ENCODE measurements around the gene PIP5K1C. TPM values are rescaled to one million over a fixed set of nuclear protein-coding genes. Genes with fewer than 3 reads are reported as not detected.
A peak's percentile ranks its signal among the peaks of the same experiment; 100 is the strongest.

The PIP5K1C gene
- total RNA-seq, 1 experiment from 2014 or later = 26.9 TPM

DNA sequence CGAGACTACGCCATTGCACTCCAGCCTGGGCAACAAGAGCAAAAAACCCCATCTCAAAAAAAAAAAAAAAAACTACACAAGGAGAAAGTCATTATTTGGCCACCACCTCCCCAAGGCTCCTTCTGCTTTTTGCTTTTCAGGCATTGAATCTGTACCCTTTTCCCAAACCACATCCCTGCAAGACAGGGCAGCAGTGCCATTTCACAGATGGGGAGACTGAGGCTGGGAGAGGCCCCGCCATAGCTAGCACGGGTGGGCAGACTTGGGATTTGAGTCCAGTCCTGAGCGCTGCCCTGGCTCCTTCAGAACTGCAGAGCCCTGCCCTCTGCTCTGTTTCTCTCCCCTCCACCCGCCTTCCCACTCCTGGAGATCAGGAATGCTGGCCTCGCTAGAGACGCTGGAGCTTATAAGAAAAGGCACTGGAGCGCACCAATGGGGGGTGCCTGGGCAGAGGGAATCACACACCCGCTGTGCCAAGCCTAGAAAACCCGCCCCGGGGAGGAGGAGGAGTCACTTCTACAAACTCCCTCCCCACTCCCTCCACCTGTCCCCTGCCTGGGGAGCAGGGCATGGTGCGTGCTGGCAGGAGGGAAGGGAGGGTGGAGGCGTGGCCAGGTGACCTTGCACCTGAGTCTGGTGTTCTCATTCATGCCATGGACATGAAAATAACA lies 25.5 kb upstream of the PIP5K1C start:
- peak; percentile 73 for DNase-seq (ENCODE audit: low read depth, low spot score)

GRCh38 chr19:3725121-3725520 lies 24.9 kb upstream of the PIP5K1C start:
- Histone ChIP-seq H3K9me2 (ENCODE audit: insufficient read depth) (no peaks in the 10 kb centered on the region), H4K20me1 (ENCODE audit: insufficient read depth) (no peaks in the 10 kb centered on the region), H3K4me2 (ENCODE audit: low read length) (peak overlapping the region; percentile 72; the same call in 1 of the 2 replicates), H2AFZ (ENCODE audit: low read depth, low read length, poor library complexity, severe bottlenecking) (no peak overlapping the region), H3K9me3 (ENCODE audit: control insufficient read depth in 1 of 2, insufficient read depth in 1 of 2, low read depth in 1 of 2, low read length in 2 of 2) (no peaks in the 10 kb centered on the region), H3K9ac (ENCODE audit: low read length) (no peak overlapping the region), H3K36me3 (ENCODE audit: control insufficient read depth in 1 of 2, insufficient read depth in 2 of 2, low read length in 2 of 2) (no peaks in the 10 kb centered on the region), H3K4me1 (ENCODE audit: control insufficient read depth in 1 of 2, insufficient read depth in 2 of 2, low read length in 2 of 2) (peaks cover 69 to 94% of the 10 kb centered on the region in 2 experiments), H3K27me3 (ENCODE audit: insufficient read depth, low read length) (no peaks in the 10 kb centered on the region), H3K79me2 (ENCODE audit: insufficient read depth, low read length) (no peaks in the 10 kb centered on the region), H3K27ac (ENCODE audit: low read depth, low read length) (peak overlapping the region; percentile 55), H3K4me3 (replicated peaks in 1 of 2; ENCODE audit: low read depth in 1 of 2, low read length in 2 of 2) (no peak overlapping the region)
- BruUV-seq (replicated peaks) = no TSS peak
- ChIA-PET POLR2A (interaction anchor here (0.7 to 2.5 kb wide), 4 partner anchors 14 to 260 kb away, joined by 3 to 8 read pairs (median 4); partner anchors contain the start of genes EEF2, MRPL54 and TJP3), CTCF (interaction anchor here (1.2 to 2.0 kb wide), 4 partner anchors 15 to 420 kb away, joined by 4 to 8 read pairs (median 4); partner anchors contain the start of gene MRPL54), RAD21 (ENCODE audit: low non-redundant PET in 1 of 2, low total read pairs in 2 of 2, uncharacterized antibody in 2 of 2, unreplicated experiment in 2 of 2) (no interaction called here)
- DNase-seq (ENCODE audit: low read depth, low spot score) (no peak), ATAC-seq (no peak)
- intact Hi-C loops (cut with micrococcal nuclease) = loop anchor here (10.0 kb wide), 1 partner anchor 480 kb away; no protein-coding TSS in a partner anchor
- no peak for TF ChIP-seq ZFX (IDR thresholded peaks at IDR 0.05)
- TF ChIP-seq CEBPB (IDR thresholded peaks at IDR 0.05; ENCODE audit: low read depth) = no peak
- TF ChIP-seq TCF7L2 (IDR thresholded peaks at IDR 0.05; ENCODE audit: borderline replicate concordance, extremely low read depth, insufficient read depth, insufficient read length) = no peak
- TF ChIP-seq POLR2AphosphoS5 (IDR thresholded peaks at IDR 0.05; ENCODE audit: low read depth, low read length) = no peak
- no peak for TF ChIP-seq SIN3A (IDR thresholded peaks at IDR 0.05; ENCODE audit: low read depth)
- TF ChIP-seq SP1 (IDR thresholded peaks at IDR 0.05; ENCODE audit: low read depth) = no peak
- no peak for TF ChIP-seq POLR2A (IDR thresholded peaks at IDR 0.05; ENCODE audit: borderline replicate concordance, extremely low read depth, insufficient read depth, insufficient read length)
- no peak for TF ChIP-seq ZNF274 (IDR thresholded peaks at IDR 0.05; ENCODE audit: low read depth, low read length)
- no peak for TF ChIP-seq YY1 (IDR thresholded peaks at IDR 0.05; ENCODE audit: extremely low read depth, insufficient replicate concordance, low read depth, low read length)
- no peak for TF ChIP-seq EZH2phosphoT487 (IDR thresholded peaks at IDR 0.05; ENCODE audit: borderline replicate concordance)
- TF ChIP-seq, protein P1, sequence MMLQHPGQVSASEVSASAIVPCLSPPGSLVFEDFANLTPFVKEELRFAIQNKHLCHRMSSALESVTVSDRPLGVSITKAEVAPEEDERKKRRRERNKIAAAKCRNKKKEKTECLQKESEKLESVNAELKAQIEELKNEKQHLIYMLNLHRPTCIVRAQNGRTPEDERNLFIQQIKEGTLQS (IDR thresholded peaks at IDR 0.05) = no peak
- no peak for TF ChIP-seq ELF1 (IDR thresholded peaks at IDR 0.05; ENCODE audit: borderline replicate concordance, low read depth)
- TF ChIP-seq, protein P2, sequence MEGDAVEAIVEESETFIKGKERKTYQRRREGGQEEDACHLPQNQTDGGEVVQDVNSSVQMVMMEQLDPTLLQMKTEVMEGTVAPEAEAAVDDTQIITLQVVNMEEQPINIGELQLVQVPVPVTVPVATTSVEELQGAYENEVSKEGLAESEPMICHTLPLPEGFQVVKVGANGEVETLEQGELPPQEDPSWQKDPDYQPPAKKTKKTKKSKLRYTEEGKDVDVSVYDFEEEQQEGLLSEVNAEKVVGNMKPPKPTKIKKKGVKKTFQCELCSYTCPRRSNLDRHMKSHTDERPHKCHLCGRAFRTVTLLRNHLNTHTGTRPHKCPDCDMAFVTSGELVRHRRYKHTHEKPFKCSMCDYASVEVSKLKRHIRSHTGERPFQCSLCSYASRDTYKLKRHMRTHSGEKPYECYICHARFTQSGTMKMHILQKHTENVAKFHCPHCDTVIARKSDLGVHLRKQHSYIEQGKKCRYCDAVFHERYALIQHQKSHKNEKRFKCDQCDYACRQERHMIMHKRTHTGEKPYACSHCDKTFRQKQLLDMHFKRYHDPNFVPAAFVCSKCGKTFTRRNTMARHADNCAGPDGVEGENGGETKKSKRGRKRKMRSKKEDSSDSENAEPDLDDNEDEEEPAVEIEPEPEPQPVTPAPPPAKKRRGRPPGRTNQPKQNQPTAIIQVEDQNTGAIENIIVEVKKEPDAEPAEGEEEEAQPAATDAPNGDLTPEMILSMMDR (IDR thresholded peaks at IDR 0.05 in 2 of 3, conservative IDR thresholded peaks at IDR 0.05 in 1 of 3; ENCODE audit: borderline replicate concordance in 1 of 3, insufficient read depth in 1 of 3, low read depth in 2 of 3, low read length in 2 of 3) = no peak
- no peak for TF ChIP-seq MAX (IDR thresholded peaks at IDR 0.05)

More for the DNA sequence above, 25.5 kb upstream of the PIP5K1C start:
- ChIA-PET CTCF (interaction anchor here (1.2 to 1.4 kb wide), 2 partner anchors 16 to 36 kb away, joined by 4 to 5 read pairs; partner anchors contain the start of gene MRPL54), POLR2A (interaction anchor here (0.7 to 2.5 kb wide), 4 partner anchors 15 to 478 kb away, joined by 3 to 8 read pairs (median 5); partner anchors contain the start of genes EEF2 and TJP3), RAD21 (ENCODE audit: low non-redundant PET in 1 of 2, low total read pairs in 2 of 2, uncharacterized antibody in 2 of 2, unreplicated experiment in 2 of 2) (no interaction called here)
- Histone ChIP-seq H3K27me3 (ENCODE audit: insufficient read depth, low read length) (no peaks in the 10 kb centered on the region), H3K4me1 (ENCODE audit: control insufficient read depth in 1 of 2, insufficient read depth in 2 of 2, low read length in 2 of 2) (peaks cover 64 to 94% of the 10 kb centered on the region in 2 experiments), H3K4me2 (ENCODE audit: low read length) (peak overlapping the region; percentile 72), H3K4me3 (replicated peaks in 1 of 2; ENCODE audit: low read depth in 1 of 2, low read length in 2 of 2) (peak overlapping the region in 1 of 2 experiments; percentile 40; a peak in 2 of 4 replicates), H3K9ac (ENCODE audit: low read length) (peak overlapping the region; percentile 36; the same call in 1 of the 2 replicates), H3K9me2 (ENCODE audit: insufficient read depth) (no peaks in the 10 kb centered on the region), H3K36me3 (ENCODE audit: control insufficient read depth in 1 of 2, insufficient read depth in 2 of 2, low read length in 2 of 2) (no peaks in the 10 kb centered on the region), H4K20me1 (ENCODE audit: insufficient read depth) (no peaks in the 10 kb centered on the region), H3K9me3 (ENCODE audit: control insufficient read depth in 1 of 2, insufficient read depth in 1 of 2, low read depth in 1 of 2, low read length in 2 of 2) (no peaks in the 10 kb centered on the region), H2AFZ (ENCODE audit: low read depth, low read length, poor library complexity, severe bottlenecking) (no peak overlapping the region), H3K27ac (ENCODE audit: low read depth, low read length) (peak overlapping the region; percentile 55), H3K79me2 (ENCODE audit: insufficient read depth, low read length) (no peaks in the 10 kb centered on the region)
- intact Hi-C loops (cut with micrococcal nuclease) = loop anchor here (10.0 kb wide), 1 partner anchor 479 kb away; no protein-coding TSS in a partner anchor
- ATAC-seq = peak; percentile 64
- no TSS peak for BruUV-seq (replicated peaks)
- TF ChIP-seq CEBPB (IDR thresholded peaks at IDR 0.05; ENCODE audit: low read depth) = no peak
- TF ChIP-seq MAX (IDR thresholded peaks at IDR 0.05) = peak; percentile 76; the same call in 1 of the 2 replicates
- peak; percentile 46 for TF ChIP-seq YY1 (IDR thresholded peaks at IDR 0.05; ENCODE audit: extremely low read depth, insufficient replicate concordance, low read depth, low read length)
- peak; percentile 51; the same call in 1 of the 2 replicates for TF ChIP-seq SP1 (IDR thresholded peaks at IDR 0.05; ENCODE audit: low read depth)
